Hepatocyte (in vitro differentiated cells): Measurements from ENCODE around the gene CPTP.

Source experiments
- EZH2phosphoT487 ChIP-seq: fragments of 200-600 bp; sonication (generic); IDR thresholded peaks from one replicate; pipeline ENCODE4 v1.6.1; 2018; ENCODE audit warnings: antibody characterized with exemption, mild to moderate bottlenecking, low read depth, moderate library complexity; ENCODE audit not compliant: unreplicated experiment, severe bottlenecking
- TF ChIP-seq, protein P1 (sequence below): fragments of 200-600 bp; sonication (generic); IDR thresholded peaks from 2 replicates; pipeline ENCODE4 v1.5.1; 2016; ENCODE audit warnings: antibody characterized with exemption, mild to moderate bottlenecking; ENCODE audit not compliant: poor library complexity

DNA sequence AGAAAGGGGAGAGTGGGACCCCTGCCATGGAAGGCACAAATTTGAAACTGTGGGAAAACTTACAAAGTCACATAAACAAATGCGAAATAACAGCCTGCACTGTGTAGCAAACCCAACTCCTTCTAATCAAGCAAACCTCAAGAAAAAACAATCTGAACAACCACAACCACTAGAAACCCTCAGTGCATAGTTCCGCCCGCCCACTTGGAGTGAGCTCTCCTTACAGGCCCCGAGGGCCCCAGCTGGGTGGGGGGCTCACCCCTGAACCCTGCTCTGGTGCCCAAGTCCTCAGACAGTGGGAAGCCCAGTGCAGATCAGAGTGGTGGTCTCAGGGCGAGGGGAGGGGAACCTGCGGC lies 34.7 kb downstream of the CPTP start:
- TF ChIP-seq, protein P1, sequence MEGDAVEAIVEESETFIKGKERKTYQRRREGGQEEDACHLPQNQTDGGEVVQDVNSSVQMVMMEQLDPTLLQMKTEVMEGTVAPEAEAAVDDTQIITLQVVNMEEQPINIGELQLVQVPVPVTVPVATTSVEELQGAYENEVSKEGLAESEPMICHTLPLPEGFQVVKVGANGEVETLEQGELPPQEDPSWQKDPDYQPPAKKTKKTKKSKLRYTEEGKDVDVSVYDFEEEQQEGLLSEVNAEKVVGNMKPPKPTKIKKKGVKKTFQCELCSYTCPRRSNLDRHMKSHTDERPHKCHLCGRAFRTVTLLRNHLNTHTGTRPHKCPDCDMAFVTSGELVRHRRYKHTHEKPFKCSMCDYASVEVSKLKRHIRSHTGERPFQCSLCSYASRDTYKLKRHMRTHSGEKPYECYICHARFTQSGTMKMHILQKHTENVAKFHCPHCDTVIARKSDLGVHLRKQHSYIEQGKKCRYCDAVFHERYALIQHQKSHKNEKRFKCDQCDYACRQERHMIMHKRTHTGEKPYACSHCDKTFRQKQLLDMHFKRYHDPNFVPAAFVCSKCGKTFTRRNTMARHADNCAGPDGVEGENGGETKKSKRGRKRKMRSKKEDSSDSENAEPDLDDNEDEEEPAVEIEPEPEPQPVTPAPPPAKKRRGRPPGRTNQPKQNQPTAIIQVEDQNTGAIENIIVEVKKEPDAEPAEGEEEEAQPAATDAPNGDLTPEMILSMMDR, result no peak
- no peak for TF ChIP-seq EZH2phosphoT487
